T1000 (cell line): Measurements from ENCODE around the gene GTF3C1.
"Not testable (repeated sequence)": the region's sequence is repeated elsewhere in the genome, so short reads cannot be mapped to it uniquely, and the experiment has no call there.

Experiments used
- DNase-seq: peaks from one replicate; lab custom pipeline; 2025; ENCODE audit warnings: mixed read lengths; lab: John Stamatoyannopoulos, UW

Gene GTF3C1

DNA sequence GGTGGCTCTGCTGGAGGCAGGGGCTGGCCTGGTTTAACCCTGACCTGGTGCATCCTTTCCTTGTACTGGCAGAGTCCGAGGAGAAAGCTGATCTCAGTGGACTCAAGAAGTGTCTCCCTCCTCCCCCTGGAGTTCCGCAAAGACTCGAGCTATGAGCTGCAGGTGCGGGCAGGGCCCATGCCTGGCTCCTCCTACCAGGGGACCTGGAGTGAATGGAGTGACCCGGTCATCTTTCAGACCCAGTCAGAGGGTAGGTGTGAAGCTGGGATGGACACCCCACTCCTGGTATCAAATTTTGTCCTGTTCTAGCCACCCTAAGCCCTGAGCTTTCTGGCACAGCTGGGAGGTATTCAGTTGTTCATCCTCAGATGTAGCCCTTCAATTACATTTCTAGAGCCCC, 105.2 kb downstream of the GTF3C1 start:
- DNase-seq: no peak

DNA sequence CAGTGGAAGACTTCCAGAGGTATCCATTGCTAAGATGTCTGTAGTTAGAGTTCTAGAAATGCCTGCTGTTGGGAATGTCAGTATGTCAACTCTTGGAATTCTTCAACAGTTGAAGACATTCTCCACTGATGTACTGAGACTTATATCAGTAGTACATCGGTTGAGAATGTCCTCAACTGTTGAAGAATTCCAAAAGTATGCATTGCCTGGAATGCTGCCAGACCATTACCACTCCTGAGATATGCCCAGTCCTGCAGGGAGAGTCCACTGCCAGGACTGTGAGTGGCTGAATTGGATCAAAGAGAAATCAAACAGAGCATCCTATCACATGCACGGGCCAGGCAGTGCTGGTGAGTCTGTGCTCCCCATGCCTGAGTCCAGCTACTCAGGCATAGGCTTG, 105.7 kb downstream of the GTF3C1 start:
- DNase-seq: peak; percentile 16

DNA sequence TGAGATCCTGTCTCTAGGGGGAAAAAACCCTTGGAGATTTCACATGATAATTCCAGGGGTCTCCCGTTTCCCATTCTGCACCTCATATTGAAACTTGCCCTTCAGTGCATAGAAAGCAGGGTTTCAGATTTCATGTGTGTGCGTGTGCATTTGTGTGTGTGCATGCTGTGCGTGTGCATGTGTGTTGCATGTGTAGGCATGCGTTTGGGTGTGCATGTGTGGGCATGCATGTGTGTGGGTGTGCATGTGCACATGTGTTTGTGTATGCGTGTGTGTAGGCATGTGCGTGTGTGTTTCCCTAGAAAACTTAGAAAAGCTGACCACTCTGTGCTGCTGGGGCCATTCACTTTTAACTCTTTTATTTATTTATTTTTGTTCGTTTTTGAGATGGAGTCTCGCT, 107.7 kb downstream of the GTF3C1 start:
- no peak for DNase-seq

DNA sequence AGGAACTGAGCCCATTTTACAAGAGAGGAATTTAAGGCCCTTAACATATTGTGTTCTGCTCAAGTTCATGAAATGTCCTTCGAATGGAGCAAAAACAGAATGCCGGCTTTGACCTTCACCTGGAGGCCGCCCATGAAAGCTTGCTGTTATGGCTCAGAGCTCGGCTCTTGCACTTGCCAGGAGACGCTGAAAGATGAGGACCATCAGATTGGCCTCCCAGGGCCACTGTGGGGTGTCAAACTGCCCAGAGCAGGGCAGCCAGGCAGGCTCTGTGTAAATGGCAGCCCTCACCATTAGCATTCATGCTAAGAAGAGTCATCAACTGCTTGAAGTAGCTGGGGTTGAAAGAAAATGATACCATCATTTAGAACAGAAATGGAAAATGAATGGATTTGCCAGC, 108.4 kb downstream of the GTF3C1 start:
- DNase-seq: no peak

DNA sequence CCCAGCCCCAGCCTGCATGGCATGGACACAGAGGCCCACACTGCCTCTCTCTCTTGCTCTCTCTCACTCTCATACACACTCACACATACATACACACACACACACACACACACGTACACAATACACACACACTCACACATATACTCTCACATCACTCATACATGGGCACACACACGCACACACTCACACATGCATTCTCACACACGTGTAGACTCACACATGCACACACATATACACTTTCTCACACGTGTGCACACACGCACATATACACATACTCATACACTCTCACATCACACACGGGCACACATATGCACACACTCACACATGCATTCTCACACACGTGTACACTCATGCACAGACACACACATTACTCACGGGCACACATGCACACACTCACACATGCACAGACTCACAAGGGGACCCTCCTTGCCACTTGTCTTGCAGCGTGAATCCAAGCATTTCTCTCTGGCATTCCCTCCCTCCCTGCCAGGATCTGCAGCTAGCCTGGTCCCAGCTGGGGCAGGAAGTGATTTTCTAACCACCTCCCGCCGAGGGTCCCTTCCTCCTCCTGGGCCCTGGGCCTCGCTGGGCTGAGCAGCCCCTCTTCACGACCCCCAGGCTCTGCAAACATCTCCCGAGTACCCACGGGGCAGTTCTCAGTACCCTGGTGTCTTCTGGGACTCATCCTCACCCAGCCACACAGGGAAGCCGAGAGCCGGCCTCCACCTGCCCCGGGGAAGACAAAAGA, 110.3 kb downstream of the GTF3C1 start:
- DNase-seq: no peak

DNA sequence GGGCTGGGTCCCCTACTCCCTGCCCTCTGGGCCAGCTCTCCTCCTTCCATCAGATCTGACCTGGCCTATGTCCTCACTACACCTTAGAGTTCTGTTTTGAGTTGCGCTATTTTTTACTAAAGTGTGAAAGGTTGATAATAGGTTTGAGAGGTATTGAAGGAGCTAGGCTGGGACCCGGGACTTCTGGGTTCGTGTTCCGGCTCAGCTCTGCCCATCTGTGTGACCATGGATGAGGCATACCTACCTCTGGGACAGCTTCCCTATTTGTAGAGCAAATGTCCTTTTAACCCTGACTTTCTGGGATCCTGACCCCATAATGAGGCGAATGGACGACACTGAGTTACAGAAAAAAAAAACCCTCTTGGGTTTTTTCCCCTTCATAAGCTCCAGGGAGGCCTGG, 111.8 kb downstream of the GTF3C1 start:
- no peak for DNase-seq

DNA sequence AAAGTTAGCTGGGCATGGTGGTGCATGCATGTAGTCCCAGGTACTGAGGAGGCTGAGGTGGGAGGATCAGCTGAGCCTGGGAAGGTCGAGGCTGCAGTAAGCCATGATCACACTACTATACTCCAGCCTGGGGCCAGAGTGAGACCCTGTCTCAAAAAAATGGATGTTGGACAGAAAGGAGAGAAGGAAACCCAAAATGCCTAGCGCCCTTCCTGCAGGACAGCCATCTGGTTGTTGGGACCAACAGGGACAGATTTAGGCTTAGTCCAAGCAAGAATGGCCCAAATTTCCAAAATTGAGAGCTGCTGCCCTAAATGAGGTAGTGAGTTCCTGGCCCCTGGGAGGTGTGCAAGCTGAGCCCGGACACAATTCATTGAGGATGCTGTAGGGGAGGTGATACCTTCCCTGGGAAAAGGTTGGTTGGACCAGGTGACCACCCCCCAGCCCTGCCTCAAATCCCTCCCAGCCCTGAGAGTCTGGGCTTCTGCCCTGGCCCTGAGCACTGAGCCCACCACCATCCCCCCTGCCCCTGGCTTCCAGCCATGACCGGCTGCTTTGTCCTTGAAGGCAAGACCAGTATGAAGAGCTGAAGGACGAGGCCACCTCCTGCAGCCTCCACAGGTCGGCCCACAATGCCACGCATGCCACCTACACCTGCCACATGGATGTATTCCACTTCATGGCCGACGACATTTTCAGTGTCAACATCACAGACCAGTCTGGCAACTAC, 112.6 kb downstream of the GTF3C1 start:
- no peak for DNase-seq

DNA sequence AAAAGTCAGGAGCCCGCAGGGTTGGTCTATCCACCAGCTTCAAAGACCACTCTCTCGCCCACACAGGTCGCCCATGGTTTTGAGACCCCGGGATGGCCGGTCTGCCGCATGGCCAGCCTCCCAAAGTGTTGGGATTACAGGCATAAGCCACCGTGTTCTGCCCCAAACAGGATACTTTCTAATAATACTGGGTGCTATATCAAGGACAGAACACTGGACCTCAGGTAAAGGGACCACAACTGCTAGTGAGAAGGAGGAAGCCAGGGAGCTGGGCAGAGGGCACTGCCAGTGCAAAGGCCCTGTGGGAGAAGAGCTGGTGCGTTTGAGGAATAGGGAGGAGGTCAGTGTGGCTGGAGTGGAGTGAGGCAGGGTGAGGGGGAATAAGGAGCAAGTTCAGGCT, 113.6 kb downstream of the GTF3C1 start:
- DNase-seq: no peak

DNA sequence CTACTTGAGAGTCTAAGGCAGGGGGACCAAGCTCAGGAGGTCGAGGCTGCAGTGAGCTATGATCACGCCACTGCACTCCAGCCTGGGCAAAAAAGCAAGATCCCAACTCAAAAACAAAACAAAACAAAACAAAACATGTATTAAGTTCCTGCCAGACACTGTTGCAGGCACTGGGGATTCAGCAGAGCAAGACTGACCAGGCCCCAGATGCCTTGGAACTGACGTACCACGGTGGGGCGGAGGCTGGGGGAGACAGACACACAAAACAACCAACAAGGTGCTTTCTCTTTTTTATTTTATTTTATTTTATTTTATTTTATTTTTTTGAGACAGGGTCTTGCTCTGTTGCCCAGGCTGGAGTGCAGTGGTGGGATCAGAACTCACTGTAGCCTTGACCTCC, 114.6 kb downstream of the GTF3C1 start:
- not testable (repeated sequence) for DNase-seq

DNA sequence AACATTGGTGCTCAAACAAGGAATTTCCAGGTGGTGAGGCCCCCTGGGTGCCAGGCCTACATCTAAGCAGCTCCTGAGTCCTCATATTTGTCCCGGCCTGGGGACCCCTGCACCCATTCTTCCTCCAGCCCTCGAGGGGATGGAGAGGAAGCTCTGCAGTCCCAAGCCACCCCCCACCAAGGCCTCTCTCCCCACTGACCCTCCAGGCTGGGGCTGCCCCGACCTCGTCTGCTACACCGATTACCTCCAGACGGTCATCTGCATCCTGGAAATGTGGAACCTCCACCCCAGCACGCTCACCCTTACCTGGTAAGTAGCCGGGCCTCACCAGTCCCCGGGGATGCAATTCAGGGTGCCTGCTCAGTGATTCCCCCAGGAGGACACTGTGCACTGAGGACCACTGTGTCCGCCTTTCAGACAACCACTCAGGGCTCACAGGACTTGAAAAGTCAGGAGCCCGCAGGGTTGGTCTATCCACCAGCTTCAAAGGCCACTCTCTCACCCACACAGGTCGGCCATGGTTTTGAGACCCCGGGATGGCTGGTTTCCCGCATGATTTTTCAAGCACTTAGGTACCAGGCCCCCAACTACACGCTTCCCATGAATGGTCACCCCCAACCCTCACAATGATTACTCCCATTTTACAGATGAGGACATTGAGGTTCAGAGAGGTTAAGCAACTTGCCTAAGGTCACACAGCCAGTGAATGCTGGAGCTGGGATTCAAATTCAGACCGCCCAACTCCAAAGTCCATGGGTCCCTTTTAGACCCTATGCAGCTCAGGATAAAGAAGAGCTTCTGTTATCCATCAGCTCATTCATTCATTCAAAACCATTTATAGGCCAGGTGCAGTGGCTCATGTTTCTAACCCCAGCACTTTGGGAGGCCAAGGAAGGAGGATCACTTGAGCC, 115.3 kb downstream of the GTF3C1 start:
- no peak for DNase-seq

DNA sequence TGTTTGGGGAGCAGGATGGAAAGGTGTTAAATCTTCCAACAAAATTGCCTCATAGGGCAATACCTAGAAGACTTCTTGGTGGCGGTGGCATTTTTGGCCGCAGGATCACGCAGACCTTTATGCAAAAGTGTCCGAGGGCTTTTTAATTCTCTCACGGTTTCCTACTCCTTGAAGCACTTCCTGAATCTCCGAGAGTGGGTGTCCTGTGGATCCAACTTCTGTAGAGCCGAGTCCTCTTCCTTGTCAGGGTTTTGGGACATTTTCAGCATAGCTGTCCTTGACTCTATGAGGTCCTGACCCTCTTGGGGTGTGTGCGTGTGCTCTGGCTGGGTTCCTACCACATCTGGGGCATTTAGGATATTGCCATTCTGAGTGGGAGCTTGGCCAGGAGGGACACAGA, 116.1 kb downstream of the GTF3C1 start:
- DNase-seq: no peak

DNA sequence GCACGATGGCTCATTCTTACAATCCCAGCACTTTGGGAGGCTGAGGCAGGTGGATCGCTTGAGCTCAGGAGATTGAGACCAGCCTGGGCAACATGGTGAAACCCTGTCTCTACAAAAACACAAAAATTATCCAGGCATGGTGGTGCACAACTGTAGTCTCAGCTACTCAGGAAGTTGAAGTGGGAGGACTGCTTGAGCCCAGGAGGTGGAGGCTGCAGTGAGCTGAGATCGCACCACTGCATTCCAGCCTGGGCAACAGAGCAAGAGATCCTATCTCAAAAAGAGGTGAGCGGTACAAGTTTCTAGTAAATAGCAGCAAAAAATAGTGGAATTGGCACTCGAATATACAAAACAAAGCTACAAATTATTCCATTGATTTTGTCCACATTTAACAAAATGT, 116.5 kb downstream of the GTF3C1 start:
- DNase-seq: not testable (repeated sequence)

DNA sequence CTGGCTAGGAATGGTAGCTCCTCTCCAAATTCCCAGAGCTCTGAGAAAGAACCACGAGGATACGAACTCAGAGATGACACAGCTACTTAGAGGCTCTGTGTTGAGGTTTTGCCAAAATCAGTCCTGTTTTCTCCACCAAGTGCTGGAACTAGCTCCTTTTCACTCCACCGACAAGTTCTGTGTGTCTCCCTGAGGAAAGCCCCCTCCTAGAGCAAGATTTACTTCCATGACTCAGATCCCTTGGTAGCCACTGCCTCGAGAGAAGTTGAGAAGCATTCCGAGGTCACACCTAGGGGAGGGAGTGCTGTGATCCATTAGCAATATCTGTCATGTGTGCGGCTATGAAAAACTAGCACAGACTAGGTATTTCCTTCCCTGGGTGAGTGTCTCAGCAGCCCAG, 117.2 kb downstream of the GTF3C1 start:
- DNase-seq: peak; percentile 15

DNA sequence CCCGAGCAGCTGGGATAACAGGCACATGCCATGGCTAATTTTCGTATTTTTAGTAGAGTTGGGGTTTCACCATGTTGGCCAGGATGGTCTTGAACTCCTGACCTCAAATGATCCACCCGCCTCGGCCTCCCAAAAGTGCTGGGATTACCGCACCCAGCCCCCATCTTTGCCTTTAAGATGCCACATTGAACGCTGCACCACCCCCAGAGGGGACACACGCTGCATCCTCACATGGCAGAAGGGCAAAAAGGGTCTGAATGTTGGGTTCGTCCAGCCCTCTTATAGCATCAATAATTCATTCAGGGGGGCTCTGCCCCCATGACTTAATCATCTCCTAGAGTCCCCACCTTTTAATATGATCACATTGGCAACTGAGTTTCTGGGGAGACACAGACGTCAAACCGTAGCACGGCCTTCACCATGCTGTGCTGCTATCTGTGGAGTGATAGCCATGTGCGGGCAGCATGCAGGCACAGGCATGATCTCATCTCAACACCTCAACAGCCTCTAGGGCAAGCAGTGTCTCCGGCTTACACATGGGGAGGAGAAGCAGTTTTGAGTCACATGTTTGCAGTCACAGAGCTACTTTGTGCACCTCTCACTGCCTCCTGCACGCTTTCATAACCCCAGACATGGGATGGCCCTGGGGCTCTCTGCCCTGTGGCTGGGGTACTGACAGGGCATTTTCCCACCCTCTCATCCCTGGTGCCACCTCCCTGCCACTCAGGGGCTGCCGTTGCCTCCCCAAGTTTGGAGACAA, 117.8 kb downstream of the GTF3C1 start:
- peak; percentile 31 for DNase-seq

DNA sequence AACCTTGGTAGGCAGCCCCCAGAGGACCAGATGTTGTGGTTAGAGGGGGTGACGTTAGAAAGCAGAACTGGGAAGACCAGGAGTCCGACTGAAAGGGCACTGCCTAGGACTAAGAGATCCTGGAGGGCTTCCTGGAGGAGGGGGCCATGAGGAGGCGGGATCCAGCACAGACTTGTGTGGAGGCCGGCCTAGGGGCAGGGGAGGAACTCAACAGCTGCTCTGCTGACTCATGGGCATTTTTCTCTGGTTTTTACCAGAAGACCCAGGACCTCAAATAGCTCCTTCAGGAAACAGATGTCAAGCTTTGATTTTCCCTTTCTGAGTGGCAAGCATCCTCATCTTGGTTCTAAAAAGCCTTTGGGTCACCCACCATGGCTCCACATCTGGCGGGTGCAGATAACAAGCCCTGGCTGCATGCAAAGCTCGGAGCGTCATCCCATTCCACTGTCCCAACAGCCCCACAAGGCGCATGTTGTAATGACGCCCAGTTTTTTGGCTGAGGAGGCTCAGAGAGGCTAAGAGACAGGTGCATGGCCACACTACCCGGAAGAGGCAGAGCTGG, 118.7 kb downstream of the GTF3C1 start:
- no peak for DNase-seq

DNA sequence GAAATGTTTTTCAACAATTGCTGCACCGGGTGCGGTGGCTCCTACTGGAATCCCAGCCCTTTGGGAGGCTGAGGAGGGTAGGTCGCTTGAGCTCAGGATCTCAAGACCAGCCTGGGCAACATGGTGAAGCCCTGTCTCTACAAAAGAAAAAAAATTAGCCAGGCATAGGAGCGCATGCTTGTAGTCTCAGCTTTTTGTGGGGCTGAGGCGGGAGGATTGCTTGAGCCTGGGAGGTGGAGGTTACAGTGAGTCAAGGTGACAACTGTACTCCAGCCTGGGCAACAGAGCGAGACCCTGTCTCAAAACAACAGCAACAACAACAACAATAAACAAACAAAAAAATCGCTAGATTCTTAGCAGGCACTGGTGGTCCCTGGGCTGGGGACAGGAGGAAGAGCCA, 119.2 kb downstream of the GTF3C1 start:
- no peak for DNase-seq

DNA sequence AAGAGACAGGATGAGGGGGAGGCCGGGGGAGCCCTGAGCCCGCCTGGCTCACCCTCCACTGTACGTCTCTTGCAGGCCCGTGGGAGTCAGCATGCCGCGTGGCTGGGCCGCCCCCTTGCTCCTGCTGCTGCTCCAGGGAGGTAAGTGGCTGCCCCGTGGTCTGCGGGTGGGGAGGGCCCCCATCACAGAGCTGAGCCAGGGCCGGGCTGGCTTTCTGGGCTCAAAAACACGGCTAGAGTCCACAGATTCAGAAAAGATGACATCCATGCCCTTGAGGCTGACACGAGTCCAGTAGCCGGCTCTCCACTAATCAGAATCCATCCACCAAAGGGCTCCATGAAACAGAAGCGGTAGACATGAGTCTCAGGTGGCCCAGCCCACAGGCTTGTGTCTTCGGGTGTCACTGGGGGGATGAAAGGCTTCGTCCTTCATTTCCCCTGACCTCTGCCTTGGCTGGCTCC, 119.7 kb downstream of the GTF3C1 start:
- DNase-seq: no peak

DNA sequence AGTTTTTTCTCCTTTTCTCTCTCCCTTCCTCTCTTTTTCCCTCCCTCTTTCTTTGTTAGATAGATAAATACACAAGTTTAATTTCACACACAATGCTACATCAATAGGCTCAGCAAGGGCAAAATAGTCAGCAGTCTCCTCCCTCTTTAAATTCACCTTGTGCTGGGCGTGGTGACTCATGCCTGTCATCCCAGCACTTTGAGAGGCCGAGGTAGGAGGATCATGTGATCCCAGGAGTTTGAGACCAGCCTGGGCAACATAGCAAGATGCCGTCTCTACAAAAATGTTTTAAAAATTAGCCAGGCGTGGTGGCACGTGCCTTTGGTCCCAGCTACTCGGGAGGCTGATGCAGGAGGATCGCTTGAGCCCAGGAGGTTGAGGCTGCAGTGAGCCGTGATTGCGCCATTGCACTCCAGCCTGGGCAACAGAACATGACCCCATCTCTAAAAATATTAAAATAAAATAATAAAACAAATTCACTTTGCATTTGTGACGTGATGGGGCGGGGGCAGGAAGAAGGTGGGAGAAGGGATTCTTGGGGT, 120.3 kb downstream of the GTF3C1 start:
- no peak for DNase-seq

DNA sequence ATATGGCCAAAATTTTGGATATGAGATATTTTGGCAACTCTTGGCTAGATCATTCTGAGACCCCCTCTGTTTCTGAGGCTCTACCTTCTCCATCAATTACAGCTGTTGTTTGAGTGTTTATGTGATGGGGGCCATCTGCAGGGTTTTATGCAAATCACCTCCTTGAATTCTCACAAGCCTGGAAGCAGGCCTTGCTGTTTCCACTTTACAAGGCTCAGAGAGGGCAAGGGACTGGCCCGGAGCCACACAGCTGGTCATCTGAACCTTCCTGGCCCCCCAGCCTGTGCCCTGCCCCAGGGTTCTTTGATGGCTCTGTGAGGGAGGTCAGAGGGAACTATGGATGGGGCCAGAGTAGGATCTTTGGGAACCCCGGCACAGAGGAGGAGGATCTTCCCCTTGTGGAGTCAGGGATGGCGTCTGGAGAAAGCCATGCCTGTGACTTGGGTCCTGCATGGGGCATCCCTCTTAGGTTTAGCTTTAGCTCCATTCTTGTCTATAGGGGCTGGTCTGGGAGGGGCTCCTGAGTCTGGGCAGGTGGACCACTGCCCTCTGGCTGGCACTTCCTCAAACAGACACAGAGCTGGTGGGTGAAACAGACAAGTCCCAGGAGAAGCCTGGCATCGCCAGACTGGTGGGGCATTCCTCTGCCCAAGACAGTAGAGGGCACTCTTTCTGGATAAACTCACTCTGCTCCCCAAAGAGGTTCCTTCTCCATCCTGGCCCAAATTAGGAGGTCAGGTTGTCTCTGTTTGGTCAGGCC, 121.5 kb downstream of the GTF3C1 start:
- no peak for DNase-seq

DNA sequence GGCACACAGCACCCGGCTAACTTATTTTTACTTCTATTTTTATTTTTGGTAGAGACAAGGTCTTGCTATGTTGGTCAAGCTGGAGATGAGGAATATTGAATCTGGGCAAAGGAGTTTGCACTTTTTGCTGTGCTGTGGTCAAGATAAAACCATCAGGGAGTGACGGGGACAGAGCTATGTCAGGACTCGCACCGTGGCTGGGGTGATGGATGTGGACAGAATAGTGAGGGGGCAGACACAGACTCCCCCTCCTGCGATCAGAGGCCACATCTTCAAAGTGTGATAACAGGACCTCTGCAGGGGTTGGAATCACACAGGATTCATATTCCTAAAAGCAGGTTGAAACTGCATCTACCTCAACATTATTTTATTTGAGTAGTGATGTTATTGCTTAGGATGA, 122.2 kb downstream of the GTF3C1 start:
- no peak for DNase-seq
